GM23338 (cell line): ENCODE measurements around the gene MTHFD1L. TPM values are rescaled to one million over a fixed set of nuclear protein-coding genes. Genes with fewer than 3 reads are reported as not detected.

Experiments used
- ATAC-seq: fragments of 200-7000 bp; cut with Tn5 transposase; 3 replicates; pipeline ENCODE4 v1.9.1; 2020
- DNase-seq: peaks from one replicate; pipeline ENCODE4 v3.0.0-alpha.2; 2015; ENCODE audit warnings: low spot score
- H2AFZ ChIP-seq: fragments of 200-600 bp; sonication (generic); 2 replicates; pipeline ENCODE4 v1.8.0; 2016; ENCODE audit warnings: antibody characterized with exemption, mild to moderate bottlenecking, moderate library complexity
- H3F3A ChIP-seq: fragments of 200-600 bp; sonication (generic); replicated peaks from 2 replicates; pipeline ENCODE4 v1.8.0; 2017; ENCODE audit warnings: antibody characterized with exemption, mixed run types, low read depth
- H3K27ac ChIP-seq: fragments of 200-600 bp; sonication (generic); 2 replicates; pipeline ENCODE4 v1.6.1; 2016; ENCODE audit warnings: low read depth
- H3K27me3 ChIP-seq: fragments of 200-600 bp; sonication (generic); 2 replicates; pipeline ENCODE4 v1.8.0; 2016; ENCODE audit warnings: mild to moderate bottlenecking, mixed run types, moderate library complexity; ENCODE audit not compliant: insufficient read depth
- H3K36me3 ChIP-seq: fragments of 200-600 bp; sonication (generic); 2 replicates; pipeline ENCODE4 v1.8.0; 2016; ENCODE audit warnings: mild to moderate bottlenecking; ENCODE audit not compliant: insufficient read depth
- H3K4me1 ChIP-seq: fragments of 200-600 bp; sonication (generic); 2 replicates; pipeline ENCODE4 v1.8.0; 2016; ENCODE audit warnings: mild to moderate bottlenecking, moderate library complexity; ENCODE audit not compliant: insufficient read depth
- H3K4me2 ChIP-seq: fragments of 200-600 bp; sonication (generic); 2 replicates; pipeline ENCODE4 v1.7.1; 2017; ENCODE audit warnings: mixed run types
- H3K4me3 ChIP-seq: fragments of 200-600 bp; sonication (generic); 2 replicates; pipeline ENCODE4 v1.6.1; 2016; ENCODE audit warnings: mixed run types
- H3K79me2 ChIP-seq: fragments of 200-600 bp; sonication (generic); replicated peaks from 2 replicates; pipeline ENCODE4 v1.8.0; 2017; ENCODE audit warnings: mild to moderate bottlenecking; ENCODE audit not compliant: insufficient read depth
- H3K9me2 ChIP-seq: fragments of 200-600 bp; sonication (generic); 2 replicates; pipeline ENCODE4 v1.8.0; 2017; ENCODE audit not compliant: insufficient read depth
- H4K20me1 ChIP-seq: fragments of 200-600 bp; sonication (generic); replicated peaks from 2 replicates; pipeline ENCODE4 v1.8.0; 2017; ENCODE audit warnings: mild to moderate bottlenecking; ENCODE audit not compliant: insufficient read depth
- H3K27ac Mint-ChIP-seq: 2 replicates; pipeline ENCODE4 v1.8.0; 2020; ENCODE audit warnings: inconsistent platforms, mild to moderate bottlenecking, moderate library complexity, mixed read lengths
- H3K27me3 Mint-ChIP-seq: 3 replicates; pipeline ENCODE4 v1.8.0; 2022; ENCODE audit warnings: low read depth, mild to moderate bottlenecking, moderate library complexity, mixed read lengths, inconsistent platforms; ENCODE audit not compliant: insufficient read depth, poor library complexity
- H3K36me3 Mint-ChIP-seq: 3 replicates; pipeline ENCODE4 v1.8.0; 2021; ENCODE audit warnings: low read depth, mild to moderate bottlenecking, inconsistent platforms, moderate library complexity, mixed read lengths
- H3K4me1 Mint-ChIP-seq: 3 replicates; pipeline ENCODE4 v1.8.0; 2020; ENCODE audit warnings: mild to moderate bottlenecking, inconsistent platforms, mixed read lengths
- H3K4me3 Mint-ChIP-seq: 3 replicates; pipeline ENCODE4 v1.8.0; 2021; ENCODE audit warnings: moderate library complexity, mild to moderate bottlenecking, inconsistent platforms, mixed read lengths
- H3K9me3 Mint-ChIP-seq: 3 replicates; pipeline ENCODE4 v1.8.0; 2020; ENCODE audit warnings: moderate library complexity, mild to moderate bottlenecking, inconsistent platforms, mixed read lengths
- CREB1 ChIP-seq: fragments of 250-450 bp; sonication (Bioruptor Pico); IDR thresholded peaks from 2 replicates; pipeline ENCODE4 v1.5.0; 2020; ENCODE audit warnings: low read depth, mild to moderate bottlenecking, moderate library complexity
- EZH2 ChIP-seq: fragments of 200-600 bp; sonication (generic); IDR thresholded peaks from one replicate; pipeline ENCODE4 v1.8.0; 2017; ENCODE audit warnings: antibody characterized with exemption, mild to moderate bottlenecking, low read depth; ENCODE audit not compliant: unreplicated experiment
- EZH2phosphoT487 ChIP-seq: fragments of 200-600 bp; sonication (generic); IDR thresholded peaks from one replicate; pipeline ENCODE4 v1.8.1; 2018; ENCODE audit warnings: antibody characterized with exemption; ENCODE audit not compliant: unreplicated experiment
- JUNB ChIP-seq: IDR thresholded peaks from one replicate; pipeline ENCODE4 v1.6.1; 2016; ENCODE audit warnings: antibody characterized with exemption; ENCODE audit not compliant: unreplicated experiment
- NANOG ChIP-seq: IDR thresholded peaks from 2 replicates; pipeline ENCODE4 v1.6.1; 2016; ENCODE audit warnings: antibody characterized with exemption, borderline replicate concordance
- POLR2AphosphoS5 ChIP-seq: IDR thresholded peaks from 2 replicates; pipeline ENCODE4 v1.6.1; 2016; ENCODE audit warnings: antibody characterized with exemption, low read depth
- ZNF114 ChIP-seq: fragments of 250-450 bp; sonication (Bioruptor Pico); IDR thresholded peaks from 2 replicates; pipeline ENCODE4 v1.5.0; 2020; ENCODE audit warnings: mild to moderate bottlenecking, moderate library complexity
- ZNF331 ChIP-seq: fragments of 250-450 bp; sonication (Bioruptor Pico); IDR thresholded peaks from 2 replicates; pipeline ENCODE4 v1.5.0; 2020; ENCODE audit warnings: low read depth, mild to moderate bottlenecking, moderate library complexity
- polyA plus RNA-seq: library from polyadenylated mRNA; unstranded; fragments of >200 nt; fragmentation: Nextera tagmentation; extraction: Ambion mirVana; gene quantifications from 2 replicates; pipeline ENCODE4 v1.2.1, GENCODE V29; 2016
- total RNA-seq: library from RNA; depleted of rRNA; stranded (reverse); fragments of >200 nt; shearing (Covaris generic); gene quantifications from 2 replicates; pipeline ENCODE4 v1.2.3, GENCODE V29; 2014
- TF ChIP-seq, protein P1 (sequence below): fragments of 250-450 bp; sonication (Bioruptor Pico); IDR thresholded peaks from 2 replicates; pipeline ENCODE4 v1.5.0; 2020; ENCODE audit warnings: mild to moderate bottlenecking, moderate library complexity
- TF ChIP-seq, protein P2 (sequence below), 2 experiments: fragments of 200-600 bp in 1 of 2; sonication (generic) in 1 of 2; conservative IDR thresholded peaks; 2 replicates each; pipeline versions ENCODE4 v1.5.1 to v1.6.1; 2016 to 2017; ENCODE audit warnings: antibody characterized with exemption in 2 of 2, low read depth in 2 of 2, mild to moderate bottlenecking in 2 of 2, moderate library complexity in 1 of 2
- TF ChIP-seq, protein P3 (sequence below): IDR thresholded peaks from 2 replicates; pipeline ENCODE4 v1.6.1; 2016; ENCODE audit warnings: antibody characterized with exemption
- TF ChIP-seq, protein P4 (sequence below): IDR thresholded peaks from one replicate; pipeline ENCODE4 v1.6.1; 2018; ENCODE audit warnings: antibody characterized with exemption; ENCODE audit not compliant: unreplicated experiment

Gene MTHFD1L
- total and polyA plus RNA-seq, 2 experiments from 2014 or later: 53.2 to 66.8 TPM

DNA sequence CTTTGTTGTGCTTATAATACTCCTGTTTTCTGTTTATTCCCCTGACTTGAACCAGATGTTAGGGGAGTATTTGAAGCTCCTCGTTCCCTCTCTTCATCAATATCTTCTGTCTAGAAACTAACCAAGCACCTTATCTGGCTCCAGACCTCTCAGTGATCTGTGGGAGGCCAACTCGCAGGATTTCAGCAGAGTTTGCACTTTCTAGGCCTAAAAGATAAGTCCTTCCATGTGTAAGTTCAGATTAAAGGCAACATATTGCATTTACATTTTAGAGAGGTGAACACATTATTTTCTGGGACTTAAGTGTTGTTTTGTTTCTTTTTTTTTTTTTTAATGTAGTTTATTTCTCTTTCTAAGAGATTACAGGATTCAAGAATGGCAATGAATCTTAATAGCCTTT, 234.8 kb downstream of the MTHFD1L start:
- H3K36me3 ChIP-seq: no peaks in the 10 kb centered on the region; the same call in 1 of the 2 replicates
- no peaks in the 10 kb centered on the region for H3K9me2 ChIP-seq
- no peak overlapping the region for H3K4me3 ChIP-seq
- H3K79me2 ChIP-seq: no peaks in the 10 kb centered on the region
- TF ChIP-seq, protein P1, sequence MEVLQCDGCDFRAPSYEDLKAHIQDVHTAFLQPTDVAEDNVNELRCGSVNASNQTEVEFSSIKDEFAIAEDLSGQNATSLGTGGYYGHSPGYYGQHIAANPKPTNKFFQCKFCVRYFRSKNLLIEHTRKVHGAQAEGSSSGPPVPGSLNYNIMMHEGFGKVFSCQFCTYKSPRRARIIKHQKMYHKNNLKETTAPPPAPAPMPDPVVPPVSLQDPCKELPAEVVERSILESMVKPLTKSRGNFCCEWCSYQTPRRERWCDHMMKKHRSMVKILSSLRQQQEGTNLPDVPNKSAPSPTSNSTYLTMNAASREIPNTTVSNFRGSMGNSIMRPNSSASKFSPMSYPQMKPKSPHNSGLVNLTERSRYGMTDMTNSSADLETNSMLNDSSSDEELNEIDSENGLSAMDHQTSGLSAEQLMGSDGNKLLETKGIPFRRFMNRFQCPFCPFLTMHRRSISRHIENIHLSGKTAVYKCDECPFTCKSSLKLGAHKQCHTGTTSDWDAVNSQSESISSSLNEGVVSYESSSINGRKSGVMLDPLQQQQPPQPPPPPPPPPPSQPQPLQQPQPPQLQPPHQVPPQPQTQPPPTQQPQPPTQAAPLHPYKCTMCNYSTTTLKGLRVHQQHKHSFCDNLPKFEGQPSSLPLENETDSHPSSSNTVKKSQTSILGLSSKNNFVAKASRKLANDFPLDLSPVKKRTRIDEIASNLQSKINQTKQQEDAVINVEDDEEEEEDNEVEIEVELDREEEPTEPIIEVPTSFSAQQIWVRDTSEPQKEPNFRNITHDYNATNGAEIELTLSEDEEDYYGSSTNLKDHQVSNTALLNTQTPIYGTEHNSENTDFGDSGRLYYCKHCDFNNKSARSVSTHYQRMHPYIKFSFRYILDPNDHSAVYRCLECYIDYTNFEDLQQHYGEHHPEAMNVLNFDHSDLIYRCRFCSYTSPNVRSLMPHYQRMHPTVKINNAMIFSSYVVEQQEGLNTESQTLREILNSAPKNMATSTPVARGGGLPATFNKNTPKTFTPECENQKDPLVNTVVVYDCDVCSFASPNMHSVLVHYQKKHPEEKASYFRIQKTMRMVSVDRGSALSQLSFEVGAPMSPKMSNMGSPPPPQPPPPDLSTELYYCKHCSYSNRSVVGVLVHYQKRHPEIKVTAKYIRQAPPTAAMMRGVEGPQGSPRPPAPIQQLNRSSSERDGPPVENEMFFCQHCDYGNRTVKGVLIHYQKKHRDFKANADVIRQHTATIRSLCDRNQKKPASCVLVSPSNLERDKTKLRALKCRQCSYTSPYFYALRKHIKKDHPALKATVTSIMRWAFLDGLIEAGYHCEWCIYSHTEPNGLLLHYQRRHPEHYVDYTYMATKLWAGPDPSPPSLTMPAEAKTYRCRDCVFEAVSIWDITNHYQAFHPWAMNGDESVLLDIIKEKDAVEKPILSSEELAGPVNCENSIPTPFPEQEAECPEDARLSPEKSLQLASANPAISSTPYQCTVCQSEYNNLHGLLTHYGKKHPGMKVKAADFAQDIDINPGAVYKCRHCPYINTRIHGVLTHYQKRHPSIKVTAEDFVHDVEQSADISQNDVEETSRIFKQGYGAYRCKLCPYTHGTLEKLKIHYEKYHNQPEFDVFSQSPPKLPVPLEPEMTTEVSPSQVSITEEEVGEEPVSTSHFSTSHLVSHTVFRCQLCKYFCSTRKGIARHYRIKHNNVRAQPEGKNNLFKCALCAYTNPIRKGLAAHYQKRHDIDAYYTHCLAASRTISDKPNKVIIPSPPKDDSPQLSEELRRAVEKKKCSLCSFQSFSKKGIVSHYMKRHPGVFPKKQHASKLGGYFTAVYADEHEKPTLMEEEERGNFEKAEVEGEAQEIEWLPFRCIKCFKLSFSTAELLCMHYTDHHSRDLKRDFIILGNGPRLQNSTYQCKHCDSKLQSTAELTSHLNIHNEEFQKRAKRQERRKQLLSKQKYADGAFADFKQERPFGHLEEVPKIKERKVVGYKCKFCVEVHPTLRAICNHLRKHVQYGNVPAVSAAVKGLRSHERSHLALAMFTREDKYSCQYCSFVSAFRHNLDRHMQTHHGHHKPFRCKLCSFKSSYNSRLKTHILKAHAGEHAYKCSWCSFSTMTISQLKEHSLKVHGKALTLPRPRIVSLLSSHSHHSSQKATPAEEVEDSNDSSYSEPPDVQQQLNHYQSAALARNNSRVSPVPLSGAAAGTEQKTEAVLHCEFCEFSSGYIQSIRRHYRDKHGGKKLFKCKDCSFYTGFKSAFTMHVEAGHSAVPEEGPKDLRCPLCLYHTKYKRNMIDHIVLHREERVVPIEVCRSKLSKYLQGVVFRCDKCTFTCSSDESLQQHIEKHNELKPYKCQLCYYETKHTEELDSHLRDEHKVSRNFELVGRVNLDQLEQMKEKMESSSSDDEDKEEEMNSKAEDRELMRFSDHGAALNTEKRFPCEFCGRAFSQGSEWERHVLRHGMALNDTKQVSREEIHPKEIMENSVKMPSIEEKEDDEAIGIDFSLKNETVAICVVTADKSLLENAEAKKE (CRISPR knock-in tag): no peak
- TF ChIP-seq EZH2: no peak
- TF ChIP-seq, protein P2, sequence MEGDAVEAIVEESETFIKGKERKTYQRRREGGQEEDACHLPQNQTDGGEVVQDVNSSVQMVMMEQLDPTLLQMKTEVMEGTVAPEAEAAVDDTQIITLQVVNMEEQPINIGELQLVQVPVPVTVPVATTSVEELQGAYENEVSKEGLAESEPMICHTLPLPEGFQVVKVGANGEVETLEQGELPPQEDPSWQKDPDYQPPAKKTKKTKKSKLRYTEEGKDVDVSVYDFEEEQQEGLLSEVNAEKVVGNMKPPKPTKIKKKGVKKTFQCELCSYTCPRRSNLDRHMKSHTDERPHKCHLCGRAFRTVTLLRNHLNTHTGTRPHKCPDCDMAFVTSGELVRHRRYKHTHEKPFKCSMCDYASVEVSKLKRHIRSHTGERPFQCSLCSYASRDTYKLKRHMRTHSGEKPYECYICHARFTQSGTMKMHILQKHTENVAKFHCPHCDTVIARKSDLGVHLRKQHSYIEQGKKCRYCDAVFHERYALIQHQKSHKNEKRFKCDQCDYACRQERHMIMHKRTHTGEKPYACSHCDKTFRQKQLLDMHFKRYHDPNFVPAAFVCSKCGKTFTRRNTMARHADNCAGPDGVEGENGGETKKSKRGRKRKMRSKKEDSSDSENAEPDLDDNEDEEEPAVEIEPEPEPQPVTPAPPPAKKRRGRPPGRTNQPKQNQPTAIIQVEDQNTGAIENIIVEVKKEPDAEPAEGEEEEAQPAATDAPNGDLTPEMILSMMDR (conservative IDR thresholded peaks at IDR 0.05; ENCODE audit: low read depth in 2 of 2): no peak
- no peak for TF ChIP-seq CREB1 (CRISPR knock-in tag)
- TF ChIP-seq, protein P3, sequence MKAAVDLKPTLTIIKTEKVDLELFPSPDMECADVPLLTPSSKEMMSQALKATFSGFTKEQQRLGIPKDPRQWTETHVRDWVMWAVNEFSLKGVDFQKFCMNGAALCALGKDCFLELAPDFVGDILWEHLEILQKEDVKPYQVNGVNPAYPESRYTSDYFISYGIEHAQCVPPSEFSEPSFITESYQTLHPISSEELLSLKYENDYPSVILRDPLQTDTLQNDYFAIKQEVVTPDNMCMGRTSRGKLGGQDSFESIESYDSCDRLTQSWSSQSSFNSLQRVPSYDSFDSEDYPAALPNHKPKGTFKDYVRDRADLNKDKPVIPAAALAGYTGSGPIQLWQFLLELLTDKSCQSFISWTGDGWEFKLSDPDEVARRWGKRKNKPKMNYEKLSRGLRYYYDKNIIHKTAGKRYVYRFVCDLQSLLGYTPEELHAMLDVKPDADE: no peak
- TF ChIP-seq, protein P4, sequence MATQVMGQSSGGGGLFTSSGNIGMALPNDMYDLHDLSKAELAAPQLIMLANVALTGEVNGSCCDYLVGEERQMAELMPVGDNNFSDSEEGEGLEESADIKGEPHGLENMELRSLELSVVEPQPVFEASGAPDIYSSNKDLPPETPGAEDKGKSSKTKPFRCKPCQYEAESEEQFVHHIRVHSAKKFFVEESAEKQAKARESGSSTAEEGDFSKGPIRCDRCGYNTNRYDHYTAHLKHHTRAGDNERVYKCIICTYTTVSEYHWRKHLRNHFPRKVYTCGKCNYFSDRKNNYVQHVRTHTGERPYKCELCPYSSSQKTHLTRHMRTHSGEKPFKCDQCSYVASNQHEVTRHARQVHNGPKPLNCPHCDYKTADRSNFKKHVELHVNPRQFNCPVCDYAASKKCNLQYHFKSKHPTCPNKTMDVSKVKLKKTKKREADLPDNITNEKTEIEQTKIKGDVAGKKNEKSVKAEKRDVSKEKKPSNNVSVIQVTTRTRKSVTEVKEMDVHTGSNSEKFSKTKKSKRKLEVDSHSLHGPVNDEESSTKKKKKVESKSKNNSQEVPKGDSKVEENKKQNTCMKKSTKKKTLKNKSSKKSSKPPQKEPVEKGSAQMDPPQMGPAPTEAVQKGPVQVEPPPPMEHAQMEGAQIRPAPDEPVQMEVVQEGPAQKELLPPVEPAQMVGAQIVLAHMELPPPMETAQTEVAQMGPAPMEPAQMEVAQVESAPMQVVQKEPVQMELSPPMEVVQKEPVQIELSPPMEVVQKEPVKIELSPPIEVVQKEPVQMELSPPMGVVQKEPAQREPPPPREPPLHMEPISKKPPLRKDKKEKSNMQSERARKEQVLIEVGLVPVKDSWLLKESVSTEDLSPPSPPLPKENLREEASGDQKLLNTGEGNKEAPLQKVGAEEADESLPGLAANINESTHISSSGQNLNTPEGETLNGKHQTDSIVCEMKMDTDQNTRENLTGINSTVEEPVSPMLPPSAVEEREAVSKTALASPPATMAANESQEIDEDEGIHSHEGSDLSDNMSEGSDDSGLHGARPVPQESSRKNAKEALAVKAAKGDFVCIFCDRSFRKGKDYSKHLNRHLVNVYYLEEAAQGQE: no peak
- no peak for TF ChIP-seq ZNF331 (CRISPR knock-in tag)
- TF ChIP-seq NANOG: no peak
- no peak for TF ChIP-seq JUNB
- TF ChIP-seq ZNF114: no peak
- TF ChIP-seq EZH2phosphoT487: no peak
- TF ChIP-seq POLR2AphosphoS5: no peak
- no peak overlapping the region for H3K4me3 Mint-ChIP-seq
- peaks cover 4% of the 10 kb centered on the region; the same call in 1 of the 2 replicates for H3K4me1 ChIP-seq
- peaks cover 9% of the 10 kb centered on the region; the same call in 1 of the 3 replicates for H3K4me1 Mint-ChIP-seq
- no peak overlapping the region for H3K4me2 ChIP-seq
- peaks cover 18% of the 10 kb centered on the region for H3K36me3 Mint-ChIP-seq
- no peaks in the 10 kb centered on the region for H3K27me3 ChIP-seq
- H2AFZ ChIP-seq: no peak overlapping the region
- DNase-seq: no peak
- H3K27ac ChIP-seq: no peak overlapping the region
- H3K27me3 Mint-ChIP-seq: peaks cover 3% of the 10 kb centered on the region
- no peaks in the 10 kb centered on the region for H3K9me3 Mint-ChIP-seq
- H3F3A ChIP-seq: no peaks in the 10 kb centered on the region
- H3K27ac Mint-ChIP-seq: no peak overlapping the region
- 0 out of 2 replicates have a peak, but pooled peaks cover 5% of the 10 kb centered on the region for H4K20me1 ChIP-seq
- no peak for ATAC-seq
